Activated CD4-positive, alpha-beta memory T cell treated with anti-CD3 and anti-CD28 coated beads for 36 hours (primary cell): ENCODE results near the gene RAB40B. TPM values are rescaled to one million over a fixed set of nuclear protein-coding genes. Genes with fewer than 3 reads are reported as not detected.

Experiments used
- CTCF ChIA-PET: fragments of 350-600 bp; sonication (Branson Sonifier 250); formaldehyde crosslinking; loops from one replicate; lab custom pipeline; 2021; ENCODE audit warnings: antibody characterized with exemption, inconsistent platforms; lab: Charles Lee
- POLR2A ChIA-PET: fragments of 350-600 bp; sonication (Branson Sonifier 250); formaldehyde crosslinking; loops from one replicate; lab custom pipeline; 2021; ENCODE audit warnings: antibody characterized with exemption; lab: Charles Lee
- DNase-seq: peaks from one replicate; pipeline ENCODE4 v3.0.0-alpha.2; 2020
- H3K27ac Mint-ChIP-seq: one replicate; pipeline ENCODE4 v1.8.0; 2021; ENCODE audit warnings: mixed read lengths
- H3K27me3 Mint-ChIP-seq: one replicate; pipeline ENCODE4 v1.8.0; 2021; ENCODE audit warnings: mixed read lengths
- H3K36me3 Mint-ChIP-seq: one replicate; pipeline ENCODE4 v1.8.0; 2021; ENCODE audit warnings: mixed read lengths
- H3K4me1 Mint-ChIP-seq: one replicate; pipeline ENCODE4 v1.8.0; 2021; ENCODE audit warnings: low read depth, mixed read lengths
- H3K4me3 Mint-ChIP-seq: one replicate; pipeline ENCODE4 v1.8.0; 2021; ENCODE audit warnings: mild to moderate bottlenecking, mixed read lengths
- H3K9me3 Mint-ChIP-seq: one replicate; pipeline ENCODE4 v1.8.0; 2021; ENCODE audit warnings: mixed read lengths
- intact Hi-C: fragments of 100-400 bp; cut with micrococcal nuclease; formaldehyde crosslinking; loops from one replicate; pipeline ENCODE4 v1.15.1; 2023
- total RNA-seq, 2 experiments: library from RNA; stranded (reverse); gene quantifications; one replicate each; pipeline ENCODE4 v1.2.3, GENCODE V29; 2021

Gene RAB40B
- total RNA-seq, 2 experiments from 2014 or later: 1.4 to 1.9 TPM

- H3K36me3 Mint-ChIP-seq: peaks cover 29% of the 10 kb centered on the region
- H3K9me3 Mint-ChIP-seq: no peaks in the 10 kb centered on the region
- H3K4me1 Mint-ChIP-seq: peaks cover 12% of the 10 kb centered on the region
- H3K4me3 Mint-ChIP-seq: no peak overlapping the region
- CTCF ChIA-PET: no interaction called here
- POLR2A ChIA-PET: no interaction called here
- intact Hi-C loops: no loop called here
- H3K27me3 Mint-ChIP-seq: no peaks in the 10 kb centered on the region
- H3K27ac Mint-ChIP-seq: no peak overlapping the region
- no peak for DNase-seq
Observed at GRCh38 chr17:82629748-82630147, 68.8 kb downstream of the RAB40B start.

- ChIA-PET CTCF (no interaction called here), POLR2A (no interaction called here)
- no peaks in the 10 kb centered on the region for H3K27me3 Mint-ChIP-seq
- H3K4me3 Mint-ChIP-seq: no peak overlapping the region
- DNase-seq: no peak
- H3K4me1 Mint-ChIP-seq: peaks cover 3% of the 10 kb centered on the region
- no peaks in the 10 kb centered on the region for H3K9me3 Mint-ChIP-seq
- H3K36me3 Mint-ChIP-seq: peaks cover 31% of the 10 kb centered on the region
- H3K27ac Mint-ChIP-seq: no peak overlapping the region
- intact Hi-C loops: no loop called here
Observed at GRCh38 chr17:82627405-82627804, 71.1 kb downstream of the RAB40B start.

- Mint-ChIP-seq H3K27ac (no peak overlapping the region), H3K4me1 (peaks cover 3% of the 10 kb centered on the region), H3K36me3 (peaks cover 39% of the 10 kb centered on the region), H3K4me3 (no peak overlapping the region), H3K27me3 (no peaks in the 10 kb centered on the region), H3K9me3 (no peaks in the 10 kb centered on the region)
- DNase-seq: no peak
- CTCF ChIA-PET: no interaction called here
- intact Hi-C loops: no loop called here
- POLR2A ChIA-PET: no interaction called here
Observed at GRCh38 chr17:82623707-82624106, 74.8 kb downstream of the RAB40B start.

GRCh38 chr17:82619641-82620040 lies 78.9 kb downstream of the RAB40B start:
- intact Hi-C loops: no loop called here
- Mint-ChIP-seq H3K9me3 (no peaks in the 10 kb centered on the region), H3K4me3 (no peak overlapping the region), H3K36me3 (peaks cover 43% of the 10 kb centered on the region), H3K27ac (no peak overlapping the region), H3K4me1 (no peaks in the 10 kb centered on the region), H3K27me3 (no peaks in the 10 kb centered on the region)
- POLR2A ChIA-PET: no interaction called here
- CTCF ChIA-PET: no interaction called here
- no peak for DNase-seq

GRCh38 chr17:82619211-82619610 lies 79.3 kb downstream of the RAB40B start:
- no peak overlapping the region for H3K4me3 Mint-ChIP-seq

GRCh38 chr17:82616021-82616711 lies 82.3 kb downstream of the RAB40B start:
- Mint-ChIP-seq H3K27me3 (no peaks in the 10 kb centered on the region), H3K4me3 (no peak overlapping the region), H3K36me3 (peaks cover 38% of the 10 kb centered on the region), H3K27ac (no peak overlapping the region), H3K9me3 (no peaks in the 10 kb centered on the region), H3K4me1 (no peaks in the 10 kb centered on the region)
- intact Hi-C loops: no loop called here
- POLR2A ChIA-PET: no interaction called here
- no peak for DNase-seq
- CTCF ChIA-PET: no interaction called here

More at GRCh38 chr17:82619211-82619610, 79.3 kb downstream of the RAB40B start:
- ChIA-PET CTCF (no interaction called here), POLR2A (no interaction called here)
- no peak for DNase-seq
- intact Hi-C loops: no loop called here
- Mint-ChIP-seq H3K27ac (no peak overlapping the region), H3K27me3 (no peaks in the 10 kb centered on the region), H3K9me3 (no peaks in the 10 kb centered on the region), H3K36me3 (peaks cover 46% of the 10 kb centered on the region), H3K4me1 (no peaks in the 10 kb centered on the region)

GRCh38 chr17:82615084-82616020 lies 83.1 kb downstream of the RAB40B start:
- H3K27me3 Mint-ChIP-seq: no peaks in the 10 kb centered on the region

GRCh38 chr17:82614095-82614631 lies 84.3 kb downstream of the RAB40B start:
- DNase-seq: no peak
- Mint-ChIP-seq H3K4me1 (no peaks in the 10 kb centered on the region), H3K27me3 (no peaks in the 10 kb centered on the region), H3K27ac (no peak overlapping the region), H3K4me3 (no peak overlapping the region), H3K9me3 (no peaks in the 10 kb centered on the region), H3K36me3 (peaks cover 33% of the 10 kb centered on the region)
- ChIA-PET CTCF (no interaction called here), POLR2A (no interaction called here)
- intact Hi-C loops: no loop called here

More at GRCh38 chr17:82615084-82616020, 83.1 kb downstream of the RAB40B start:
- DNase-seq: no peak
- Mint-ChIP-seq H3K9me3 (no peaks in the 10 kb centered on the region), H3K27ac (no peak overlapping the region), H3K36me3 (peaks cover 37% of the 10 kb centered on the region), H3K4me3 (no peak overlapping the region), H3K4me1 (no peaks in the 10 kb centered on the region)
- ChIA-PET CTCF (no interaction called here), POLR2A (no interaction called here)
- intact Hi-C loops: no loop called here

- no peak overlapping the region for H3K4me3 Mint-ChIP-seq
- no peak for DNase-seq
- intact Hi-C loops: no loop called here
- no peaks in the 10 kb centered on the region for H3K4me1 Mint-ChIP-seq
- no peak overlapping the region for H3K27ac Mint-ChIP-seq
- no peaks in the 10 kb centered on the region for H3K27me3 Mint-ChIP-seq
- peaks cover 26% of the 10 kb centered on the region for H3K36me3 Mint-ChIP-seq
- ChIA-PET POLR2A (no interaction called here), CTCF (no interaction called here)
- H3K9me3 Mint-ChIP-seq: no peaks in the 10 kb centered on the region
Observed at GRCh38 chr17:82613283-82614094, 85.0 kb downstream of the RAB40B start.

GRCh38 chr17:82611140-82612058 lies 87.1 kb downstream of the RAB40B start:
- no peak overlapping the region for H3K27ac Mint-ChIP-seq
- no peak overlapping the region for H3K4me3 Mint-ChIP-seq
- peaks cover 22% of the 10 kb centered on the region for H3K36me3 Mint-ChIP-seq
- H3K27me3 Mint-ChIP-seq: no peaks in the 10 kb centered on the region
- no peak for DNase-seq
- H3K4me1 Mint-ChIP-seq: no peaks in the 10 kb centered on the region
- intact Hi-C loops: no loop called here
- H3K9me3 Mint-ChIP-seq: no peaks in the 10 kb centered on the region
- ChIA-PET CTCF (no interaction called here), POLR2A (no interaction called here)

- CTCF ChIA-PET: interaction anchor here (0.6 kb wide), 1 partner anchor 155 kb away, joined by 4 read pairs; no protein-coding TSS in a partner anchor
- H3K4me1 Mint-ChIP-seq: no peaks in the 10 kb centered on the region
- no peaks in the 10 kb centered on the region for H3K9me3 Mint-ChIP-seq
- POLR2A ChIA-PET: no interaction called here
- H3K4me3 Mint-ChIP-seq: no peak overlapping the region
- intact Hi-C loops: no loop called here
- H3K27me3 Mint-ChIP-seq: no peaks in the 10 kb centered on the region
- no peak for DNase-seq
- no peak overlapping the region for H3K27ac Mint-ChIP-seq
- peaks cover 9% of the 10 kb centered on the region for H3K36me3 Mint-ChIP-seq
Observed at GRCh38 chr17:82609655-82610054, 88.8 kb downstream of the RAB40B start.
